Duodenal mucosa (tissue), 2 donors: ENCODE data around the gene ABCD3.

Experiments used
- H3K27ac ChIP-seq: one replicate; pipeline ENCODE4 v1.7.0; 2013; ENCODE audit warnings: low read depth, low read length
- H3K27me3 ChIP-seq, 2 donors: one replicate each; pipeline ENCODE4 v1.7.0; 2013; ENCODE audit warnings: low read length in 2 of 2, control low read depth in 1 of 2; ENCODE audit not compliant: insufficient read depth in 2 of 2, control insufficient read depth in 1 of 2
- H3K36me3 ChIP-seq, 2 donors: one replicate each; pipeline ENCODE4 v1.7.0; 2013; ENCODE audit warnings: low read length in 2 of 2, control low read depth in 1 of 2; ENCODE audit not compliant: insufficient read depth in 2 of 2, control insufficient read depth in 1 of 2
- H3K4me1 ChIP-seq, 2 donors: one replicate each; pipeline ENCODE4 v1.7.0; 2013; ENCODE audit warnings: low read length in 2 of 2, control low read depth in 1 of 2; ENCODE audit not compliant: insufficient read depth in 2 of 2, control insufficient read depth in 1 of 2
- H3K4me3 ChIP-seq, 2 donors: one replicate each; pipeline ENCODE4 v1.7.0; 2013; ENCODE audit warnings: low read length in 2 of 2, low read depth in 1 of 2
- H3K9ac ChIP-seq, 2 donors: one replicate each; pipeline ENCODE4 v1.7.0; 2013; ENCODE audit warnings: low read length in 2 of 2, low read depth in 1 of 2
- H3K9me3 ChIP-seq, 2 donors: one replicate each; pipeline ENCODE4 v1.7.0; 2013; ENCODE audit warnings: low read length in 2 of 2, control low read depth in 1 of 2; ENCODE audit not compliant: control insufficient read depth in 1 of 2

The ABCD3 gene

DNA sequence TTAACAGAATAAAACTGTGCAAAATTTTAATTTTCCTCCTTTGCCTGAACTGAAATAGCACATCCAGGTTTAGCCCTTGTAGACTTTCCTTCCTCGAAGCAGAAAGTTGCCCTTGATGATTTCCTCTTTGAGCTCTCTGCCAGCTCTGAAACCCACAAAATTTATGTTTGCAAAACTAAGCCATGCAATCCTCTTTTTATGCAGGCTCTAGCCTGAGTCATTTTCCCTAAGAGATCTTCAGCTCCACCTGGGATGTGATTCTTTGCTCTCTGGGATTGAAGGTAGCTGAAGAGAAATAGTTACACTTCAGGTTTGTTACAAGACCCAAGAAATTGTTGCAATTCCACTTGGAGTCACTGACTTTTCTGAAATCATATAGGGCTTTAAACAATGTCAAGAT lies 124.8 kb downstream of the ABCD3 start:
- Histone ChIP-seq H3K27me3 (no peaks in the 10 kb centered on the region), H3K36me3 (no peaks in the 10 kb centered on the region), H3K27ac (no peak overlapping the region), H3K9me3 (no peaks in the 10 kb centered on the region), H3K9ac (peak overlapping the region in 1 of 2 donors; percentile 81), H3K4me1 (peaks cover 16 to 24% of the 10 kb centered on the region in 2 donors), H3K4me3 (peak overlapping the region; percentile 74 to 84)

DNA sequence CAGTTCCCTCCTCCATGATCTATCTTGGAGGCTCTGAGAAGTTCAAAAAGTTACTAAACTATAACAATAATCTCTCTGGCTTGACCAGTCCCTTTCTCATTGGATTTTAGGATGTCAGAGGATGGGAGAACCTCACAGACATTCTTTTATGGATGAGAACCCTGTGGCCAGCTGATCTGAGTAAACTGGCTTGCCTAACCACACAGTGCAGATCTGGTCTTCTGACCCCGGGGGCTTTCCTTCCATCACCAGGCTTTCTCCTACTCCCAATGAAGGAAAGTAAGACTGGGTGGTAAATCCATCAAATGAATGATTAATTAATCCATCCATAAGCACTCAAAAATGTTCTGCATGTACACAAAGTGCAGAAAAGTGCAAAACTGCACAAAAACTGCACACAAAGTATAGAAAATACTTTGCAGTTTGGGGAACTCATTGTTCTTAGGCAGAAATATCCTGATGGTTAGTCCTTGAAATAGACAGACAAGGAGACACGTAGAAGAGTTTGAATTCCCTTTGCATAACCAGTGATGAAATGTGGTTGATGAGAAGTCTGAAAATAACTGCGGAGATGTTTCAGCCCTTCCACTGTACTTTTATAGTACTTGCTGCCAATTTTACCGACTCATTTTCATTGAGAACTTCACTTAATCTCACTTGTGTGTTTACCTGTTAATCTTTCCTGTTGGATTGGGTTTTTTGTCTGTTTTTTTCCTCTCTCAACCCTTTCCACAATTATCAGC lies 125.9 kb downstream of the ABCD3 start:
- Histone ChIP-seq H3K27ac (no peak overlapping the region), H3K36me3 (no peaks in the 10 kb centered on the region), H3K4me1 (peaks cover 12 to 14% of the 10 kb centered on the region in 2 donors), H3K4me3 (no peak overlapping the region), H3K9me3 (no peaks in the 10 kb centered on the region), H3K27me3 (no peaks in the 10 kb centered on the region), H3K9ac (no peak overlapping the region)

DNA sequence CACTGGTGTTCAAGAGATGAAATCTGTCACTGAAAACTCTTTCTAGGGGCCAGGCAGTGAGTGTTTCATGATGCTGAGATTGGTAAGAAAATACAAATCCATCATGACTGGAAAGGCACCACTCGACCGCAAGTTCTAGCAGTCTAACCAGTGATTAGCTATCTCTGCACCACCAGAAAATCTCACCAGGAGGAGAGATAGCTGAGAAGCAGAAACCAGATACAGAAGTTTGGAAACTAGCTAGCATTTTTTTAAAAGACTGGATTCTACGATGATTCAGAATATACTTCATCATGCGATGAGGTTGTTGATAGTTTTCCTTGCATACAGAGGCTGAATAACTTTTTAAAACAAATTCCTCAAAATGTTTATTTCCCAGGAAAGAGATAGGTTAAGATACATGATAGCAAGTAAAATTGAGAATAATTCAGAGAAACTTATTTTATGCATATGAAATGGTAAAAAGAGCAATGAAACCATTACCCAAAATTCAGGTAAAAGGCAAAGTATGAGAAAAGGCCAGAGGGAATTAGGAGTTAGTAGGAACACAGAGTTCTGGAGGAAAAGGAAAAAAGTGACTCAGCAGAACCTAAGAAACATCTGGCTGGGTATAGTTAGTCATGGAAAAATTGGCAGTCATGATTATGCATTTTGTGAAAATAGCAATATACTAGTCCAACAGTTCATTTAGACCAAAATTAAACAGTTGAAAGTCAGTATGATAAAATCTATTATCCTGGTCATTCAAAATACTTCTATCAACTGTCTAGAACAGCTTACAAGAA lies 126.7 kb downstream of the ABCD3 start:
- Histone ChIP-seq H3K27ac (no peak overlapping the region), H3K36me3 (no peaks in the 10 kb centered on the region), H3K9ac (no peak overlapping the region), H3K9me3 (no peaks in the 10 kb centered on the region), H3K4me1 (peaks cover 7 to 11% of the 10 kb centered on the region in 2 donors), H3K4me3 (no peak overlapping the region), H3K27me3 (no peaks in the 10 kb centered on the region)

DNA sequence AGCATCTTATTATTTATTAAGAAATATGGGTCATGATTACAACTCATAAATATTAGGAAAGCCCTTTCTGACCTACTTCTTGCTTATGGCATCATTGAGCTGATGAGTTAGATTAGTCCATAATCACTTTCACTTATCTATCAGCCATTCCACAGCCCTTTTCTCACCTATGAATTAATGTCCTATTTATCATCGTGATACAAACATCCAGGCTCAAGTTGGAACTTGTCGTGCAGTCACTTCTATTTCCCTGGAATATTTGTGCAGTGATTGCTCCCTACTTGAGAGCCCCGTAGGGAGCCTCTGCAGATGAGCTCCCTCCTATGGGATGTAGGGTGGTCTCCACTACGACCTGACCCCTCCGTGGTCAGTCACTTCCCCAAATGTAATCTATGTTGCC lies 131.5 kb downstream of the ABCD3 start:
- Histone ChIP-seq H3K9me3 (no peaks in the 10 kb centered on the region), H3K4me3 (no peak overlapping the region), H3K27ac (no peak overlapping the region), H3K27me3 (no peaks in the 10 kb centered on the region), H3K4me1 (peaks cover 0 to 27% of the 10 kb centered on the region in 2 donors), H3K36me3 (no peaks in the 10 kb centered on the region), H3K9ac (no peak overlapping the region)

DNA sequence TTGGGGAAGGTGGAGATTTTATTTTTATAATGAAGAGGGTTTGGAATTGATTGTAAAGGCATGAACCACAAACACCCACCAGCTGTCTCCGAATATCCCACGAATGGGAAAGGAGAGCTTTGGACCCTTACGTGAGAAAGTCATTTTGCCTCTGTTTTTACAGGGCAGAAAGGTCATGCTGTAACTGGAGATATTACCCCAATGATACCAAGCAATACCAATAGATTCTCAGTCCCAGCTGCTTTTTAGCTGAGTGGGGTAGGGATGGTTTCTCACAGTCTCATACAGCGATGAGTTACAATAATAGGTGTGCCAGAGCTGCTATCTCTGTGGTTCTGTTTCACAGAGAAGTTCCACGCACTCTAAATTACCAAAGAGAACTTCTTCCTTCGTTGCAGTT lies 132.2 kb downstream of the ABCD3 start:
- H3K9ac ChIP-seq, result no peak overlapping the region
- H3K4me3 ChIP-seq, result no peak overlapping the region
- no peaks in the 10 kb centered on the region for H3K27me3 ChIP-seq
- no peaks in the 10 kb centered on the region for H3K9me3 ChIP-seq
- H3K4me1 ChIP-seq, result peaks cover 0 to 31% of the 10 kb centered on the region in 2 donors
- H3K36me3 ChIP-seq, result no peaks in the 10 kb centered on the region
- no peak overlapping the region for H3K27ac ChIP-seq

DNA sequence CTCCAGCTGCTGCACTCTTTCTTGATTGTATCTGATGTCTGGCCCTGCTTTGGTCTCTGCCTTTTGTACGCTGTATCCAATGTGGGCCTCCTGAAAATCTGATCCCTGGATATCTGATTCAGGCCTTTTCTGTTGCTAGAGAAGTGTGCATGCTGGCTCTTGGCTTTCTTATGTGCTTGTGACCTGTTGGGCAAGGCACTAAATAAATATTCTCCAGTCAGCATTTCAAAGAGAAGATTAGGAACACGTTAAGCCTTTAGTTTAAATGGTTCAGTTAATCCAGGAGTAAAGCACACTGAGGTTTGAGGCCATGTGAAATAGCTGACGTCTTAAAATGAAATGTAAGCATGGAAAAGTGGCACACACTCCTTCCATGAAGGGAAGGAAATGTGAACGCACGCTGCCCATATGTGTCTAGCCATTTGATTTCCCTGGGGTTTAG lies 132.6 kb downstream of the ABCD3 start:
- no peaks in the 10 kb centered on the region for H3K27me3 ChIP-seq
- H3K9me3 ChIP-seq, result no peaks in the 10 kb centered on the region
- no peak overlapping the region for H3K4me3 ChIP-seq
- no peak overlapping the region for H3K9ac ChIP-seq
- H3K36me3 ChIP-seq, result no peaks in the 10 kb centered on the region
- H3K27ac ChIP-seq, result no peak overlapping the region
- H3K4me1 ChIP-seq, result peaks cover 0 to 34% of the 10 kb centered on the region in 2 donors

DNA sequence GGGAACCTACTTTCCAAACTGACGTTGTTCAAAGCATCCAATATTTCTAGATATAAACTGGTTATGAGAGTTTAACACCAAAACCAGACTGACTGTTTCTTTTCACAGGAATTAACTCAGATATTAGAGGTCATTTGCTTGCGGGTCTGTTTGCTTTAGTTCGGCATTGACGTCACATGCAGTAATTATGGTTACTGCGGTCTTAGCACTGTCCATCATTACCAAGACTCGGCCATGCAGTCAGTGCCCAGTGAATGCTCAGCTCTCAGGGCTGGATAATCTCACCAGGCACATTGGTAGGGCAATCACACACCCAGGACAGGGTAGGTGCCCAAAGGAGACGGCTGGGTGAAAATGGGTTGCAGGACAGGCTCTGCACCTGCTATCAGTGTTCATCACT lies 133.3 kb downstream of the ABCD3 start:
- H3K36me3 ChIP-seq, result no peaks in the 10 kb centered on the region

DNA sequence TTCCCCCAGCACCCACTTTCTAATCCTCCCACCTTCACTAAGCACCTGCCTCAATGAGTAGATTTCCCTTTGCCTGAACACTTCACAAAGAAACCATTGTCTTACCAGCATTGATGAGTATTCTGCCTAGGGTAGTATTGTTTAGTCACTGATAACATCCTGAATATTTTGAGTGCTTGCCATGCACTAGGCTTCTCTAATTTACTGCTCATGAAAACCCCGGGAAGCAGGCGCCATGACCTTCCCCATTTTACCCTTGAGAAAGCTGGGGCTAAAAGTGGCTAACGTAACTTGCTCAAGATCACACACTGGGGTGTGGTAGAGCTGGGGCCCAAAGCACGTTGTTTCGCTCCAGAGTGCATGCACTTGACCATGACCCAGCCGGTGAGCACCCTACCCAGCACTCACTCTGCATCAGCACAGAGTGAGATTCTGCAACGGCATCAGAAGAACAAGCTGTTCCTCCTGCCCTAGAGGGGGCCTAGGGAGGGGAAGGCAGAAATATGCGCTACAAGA lies 133.9 kb downstream of the ABCD3 start:
- Histone ChIP-seq H3K27me3 (no peaks in the 10 kb centered on the region), H3K36me3 (no peaks in the 10 kb centered on the region), H3K9me3 (no peaks in the 10 kb centered on the region), H3K4me1 (peaks cover 0 to 34% of the 10 kb centered on the region in 2 donors), H3K9ac (no peak overlapping the region), H3K4me3 (no peak overlapping the region), H3K27ac (no peak overlapping the region)

More for the DNA sequence above, 133.3 kb downstream of the ABCD3 start:
- H3K9ac ChIP-seq, result no peak overlapping the region
- H3K9me3 ChIP-seq, result no peaks in the 10 kb centered on the region
- H3K27me3 ChIP-seq, result no peaks in the 10 kb centered on the region
- peaks cover 0 to 34% of the 10 kb centered on the region in 2 donors for H3K4me1 ChIP-seq
- H3K27ac ChIP-seq, result no peak overlapping the region
- no peak overlapping the region for H3K4me3 ChIP-seq

DNA sequence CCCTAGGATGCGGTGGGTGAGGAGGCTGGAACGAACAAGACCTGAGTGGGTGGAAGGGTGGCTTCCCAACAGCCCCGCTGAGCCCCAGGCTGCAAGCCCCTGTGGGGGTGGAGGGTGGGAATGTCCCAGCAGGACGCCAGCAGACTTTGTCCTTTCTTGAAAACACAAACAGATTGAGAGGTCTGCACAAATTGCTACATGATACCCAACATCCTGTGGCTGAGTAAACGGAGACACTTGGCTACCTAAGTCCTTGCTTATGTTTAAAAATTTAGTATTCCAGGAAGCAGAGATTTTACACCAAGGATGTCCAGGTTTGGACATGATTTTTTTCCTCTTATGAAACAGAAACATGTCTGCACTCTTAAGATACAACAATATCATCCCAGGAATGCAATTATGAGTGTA lies 135.1 kb downstream of the ABCD3 start:
- no peak overlapping the region for H3K9ac ChIP-seq
- H3K27ac ChIP-seq, result no peak overlapping the region
- no peaks in the 10 kb centered on the region for H3K27me3 ChIP-seq
- H3K9me3 ChIP-seq, result no peaks in the 10 kb centered on the region
- no peaks in the 10 kb centered on the region for H3K36me3 ChIP-seq
- H3K4me1 ChIP-seq, result peaks cover 0 to 34% of the 10 kb centered on the region in 2 donors
- no peak overlapping the region for H3K4me3 ChIP-seq

DNA sequence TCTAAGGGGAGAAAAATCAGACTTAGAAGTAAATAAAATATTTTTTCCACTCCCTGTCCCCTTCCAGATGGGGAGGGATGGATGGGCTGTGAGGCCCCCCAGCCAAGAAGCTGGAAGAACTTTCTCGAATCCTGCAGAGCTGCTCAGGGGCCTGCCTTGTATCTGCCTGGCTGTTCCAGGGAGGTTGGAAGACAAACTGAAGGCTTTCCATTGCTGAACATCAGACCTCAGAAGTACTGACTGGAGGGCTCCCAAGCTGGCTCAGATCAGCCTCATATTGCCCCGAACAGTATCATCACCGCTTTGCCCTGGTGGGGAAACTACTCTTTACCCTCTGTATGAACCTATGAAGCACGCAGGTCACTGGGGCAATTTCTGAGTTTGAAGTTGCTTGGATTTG lies 135.7 kb downstream of the ABCD3 start:
- H3K27ac ChIP-seq, result no peak overlapping the region
- no peaks in the 10 kb centered on the region for H3K9me3 ChIP-seq
- no peaks in the 10 kb centered on the region for H3K36me3 ChIP-seq
- H3K27me3 ChIP-seq, result no peaks in the 10 kb centered on the region
- no peak overlapping the region for H3K4me3 ChIP-seq
- H3K4me1 ChIP-seq, result peaks cover 0 to 34% of the 10 kb centered on the region in 2 donors
- no peak overlapping the region for H3K9ac ChIP-seq
